Activated CD4-positive, alpha-beta T cell treated with anti-CD3 and anti-CD28 coated beads for 48 hours (primary cell): ENCODE results near the gene DHCR24.
"Not testable (repeated sequence)": the region's sequence is repeated elsewhere in the genome, so short reads cannot be mapped to it uniquely, and the experiment has no call there.

ENCODE experiments used
- DNase-seq: peaks from one replicate; pipeline ENCODE4 v3.0.0-alpha.2; 2020

DHCR24 gene, protein sequence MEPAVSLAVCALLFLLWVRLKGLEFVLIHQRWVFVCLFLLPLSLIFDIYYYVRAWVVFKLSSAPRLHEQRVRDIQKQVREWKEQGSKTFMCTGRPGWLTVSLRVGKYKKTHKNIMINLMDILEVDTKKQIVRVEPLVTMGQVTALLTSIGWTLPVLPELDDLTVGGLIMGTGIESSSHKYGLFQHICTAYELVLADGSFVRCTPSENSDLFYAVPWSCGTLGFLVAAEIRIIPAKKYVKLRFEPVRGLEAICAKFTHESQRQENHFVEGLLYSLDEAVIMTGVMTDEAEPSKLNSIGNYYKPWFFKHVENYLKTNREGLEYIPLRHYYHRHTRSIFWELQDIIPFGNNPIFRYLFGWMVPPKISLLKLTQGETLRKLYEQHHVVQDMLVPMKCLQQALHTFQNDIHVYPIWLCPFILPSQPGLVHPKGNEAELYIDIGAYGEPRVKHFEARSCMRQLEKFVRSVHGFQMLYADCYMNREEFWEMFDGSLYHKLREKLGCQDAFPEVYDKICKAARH

DNA sequence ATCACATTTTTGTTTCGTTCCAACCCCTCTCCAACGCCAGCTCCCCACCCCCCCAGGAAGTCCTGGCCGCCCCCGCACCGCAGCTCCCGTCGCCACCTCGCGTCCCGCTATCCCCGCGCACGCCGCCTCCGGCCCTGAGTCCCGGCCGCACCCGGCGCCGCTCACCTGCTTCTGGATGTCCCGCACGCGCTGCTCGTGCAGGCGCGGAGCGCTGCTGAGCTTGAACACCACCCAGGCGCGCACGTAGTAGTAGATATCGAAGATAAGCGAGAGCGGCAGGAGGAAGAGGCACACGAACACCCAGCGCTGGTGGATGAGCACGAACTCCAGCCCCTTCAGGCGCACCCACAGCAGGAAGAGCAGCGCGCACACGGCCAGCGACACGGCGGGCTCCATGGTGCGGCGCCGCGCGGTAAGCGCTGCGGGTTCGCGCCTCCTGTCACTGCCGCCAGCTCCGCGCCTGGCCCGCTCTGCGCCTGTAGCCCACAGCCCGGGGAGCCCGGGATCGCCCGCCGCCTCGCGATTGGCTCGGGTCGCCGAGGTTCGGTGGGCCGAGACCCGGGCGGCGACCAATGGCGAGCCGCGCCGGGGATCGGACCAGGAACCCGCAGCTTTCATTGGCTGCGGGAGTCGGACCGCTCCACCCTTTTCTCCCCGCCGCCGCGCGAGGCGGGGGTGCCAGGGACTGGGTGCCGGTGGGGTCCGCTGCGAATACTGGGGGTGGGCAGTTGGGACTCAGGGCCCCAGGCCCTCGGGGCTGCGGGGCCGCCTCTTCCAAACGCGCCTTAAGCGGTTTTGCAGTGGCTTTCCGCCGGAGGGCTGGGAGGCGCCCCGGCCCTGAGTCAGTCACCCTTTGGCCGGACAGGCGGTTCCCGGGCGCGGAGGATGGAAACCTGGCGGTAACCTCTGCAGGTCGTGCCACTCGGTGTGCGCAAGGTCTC lies at the start of gene DHCR24:
Gene DHCR24, minus strand, starts transcription at position 472 of the 941 bp plus-strand sequence. Its CDS starts 76 bp downstream, at position 396.
- DNase-seq = peak; percentile 85

DNA sequence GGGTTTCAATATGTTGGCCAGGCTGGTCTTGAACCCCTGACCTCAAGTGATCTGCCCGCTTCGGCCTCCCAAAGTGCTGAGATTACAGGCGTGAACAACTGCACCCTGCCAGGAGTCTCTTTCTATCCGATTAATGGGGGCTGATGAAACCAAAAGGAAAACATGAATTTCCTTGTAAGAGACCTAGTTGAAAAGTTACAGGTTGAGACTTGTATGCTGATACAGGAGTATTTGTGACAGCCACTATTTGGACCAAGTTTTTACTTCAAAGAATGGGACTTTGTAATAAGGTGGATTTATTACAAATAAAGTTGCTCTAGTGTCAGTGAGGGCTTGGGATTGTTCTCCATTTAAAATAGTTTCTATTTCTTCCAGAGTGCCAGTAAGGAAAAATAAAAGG lies 49.8 kb upstream of the DHCR24 start:
- DNase-seq = no peak

DNA sequence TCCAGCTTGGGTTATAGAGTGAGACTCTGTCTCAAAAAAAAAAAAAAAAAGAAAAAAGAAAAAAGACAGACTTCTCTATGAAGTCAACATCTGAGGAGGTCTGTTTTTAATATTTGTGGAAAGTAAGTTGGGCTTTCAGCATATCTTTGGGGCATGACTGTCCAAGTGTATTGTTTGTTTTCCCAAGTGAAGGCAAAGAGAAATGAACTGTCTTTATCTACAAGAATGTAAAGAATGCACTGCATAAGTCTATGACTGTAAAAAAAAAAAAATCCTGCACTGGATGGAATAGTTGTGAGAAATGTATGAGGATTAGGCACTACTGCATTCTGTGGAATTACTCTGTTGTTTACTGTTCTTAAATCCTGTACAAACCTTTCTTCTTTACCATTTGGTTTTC lies 47.9 kb upstream of the DHCR24 start:
- DNase-seq = no peak

DNA sequence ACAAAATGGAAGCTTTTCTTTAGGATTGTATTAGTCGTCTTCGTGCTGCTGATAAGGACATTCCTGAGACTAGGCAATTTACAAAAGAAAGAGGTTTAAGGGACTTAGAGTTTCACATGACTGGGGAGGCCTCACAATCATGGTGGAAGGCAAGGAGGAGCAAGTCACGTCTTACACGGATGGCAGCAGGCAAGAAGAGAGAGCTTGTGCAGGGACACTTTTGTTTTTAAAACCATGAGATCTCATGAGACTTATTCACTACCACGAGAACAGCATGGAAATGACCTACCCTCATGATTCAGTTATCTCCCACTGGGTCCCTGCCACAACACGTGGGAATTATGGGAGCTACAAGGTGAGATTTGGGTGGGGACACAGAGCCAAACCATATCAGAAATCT lies 47.1 kb upstream of the DHCR24 start:
- DNase-seq = not testable (repeated sequence)

DNA sequence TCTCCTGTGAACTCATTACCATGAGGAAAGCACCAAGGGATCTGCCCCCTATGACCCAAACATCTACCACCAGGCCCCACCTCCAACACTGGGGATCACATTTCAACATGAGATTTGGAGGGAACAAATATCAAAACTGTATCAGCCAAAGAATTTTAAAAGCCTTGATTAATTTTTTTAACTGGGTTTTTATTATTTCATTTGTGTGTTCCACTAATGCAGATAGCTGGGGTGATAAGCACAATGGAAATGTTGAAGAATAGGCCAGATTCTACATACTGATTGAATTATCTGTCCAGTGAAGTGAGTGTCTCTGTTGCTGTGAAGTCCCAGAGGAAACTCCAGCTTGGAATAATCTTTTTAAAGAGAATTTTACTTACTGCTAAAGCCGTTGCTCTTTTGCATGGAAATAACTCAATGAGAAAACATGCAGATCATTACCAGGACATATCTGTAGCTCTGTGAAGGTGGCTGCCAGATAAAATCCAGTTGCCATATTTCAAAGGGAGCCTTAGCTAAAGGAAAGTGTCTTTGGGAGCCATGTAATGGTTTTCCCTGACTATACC lies 44.4 kb upstream of the DHCR24 start:
- DNase-seq = no peak

DNA sequence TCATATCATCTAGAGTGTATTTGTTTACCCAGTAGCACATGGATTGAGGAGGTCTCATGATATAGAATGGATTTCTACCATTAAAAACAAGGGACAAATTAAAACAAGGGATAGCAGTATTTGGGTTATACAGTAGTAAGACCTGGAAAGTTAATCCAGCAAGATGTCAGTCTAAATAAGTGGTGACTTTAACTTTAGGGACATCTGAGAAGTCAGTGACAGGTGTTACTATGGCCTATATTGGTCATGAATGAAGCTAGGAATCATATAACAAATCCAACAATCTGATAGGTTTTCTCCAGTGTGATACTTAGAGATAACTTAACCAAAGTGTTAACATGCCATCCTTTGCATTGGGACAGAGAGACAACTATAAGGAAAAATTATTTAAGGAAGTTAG lies 42.7 kb upstream of the DHCR24 start:
- no peak for DNase-seq

DNA sequence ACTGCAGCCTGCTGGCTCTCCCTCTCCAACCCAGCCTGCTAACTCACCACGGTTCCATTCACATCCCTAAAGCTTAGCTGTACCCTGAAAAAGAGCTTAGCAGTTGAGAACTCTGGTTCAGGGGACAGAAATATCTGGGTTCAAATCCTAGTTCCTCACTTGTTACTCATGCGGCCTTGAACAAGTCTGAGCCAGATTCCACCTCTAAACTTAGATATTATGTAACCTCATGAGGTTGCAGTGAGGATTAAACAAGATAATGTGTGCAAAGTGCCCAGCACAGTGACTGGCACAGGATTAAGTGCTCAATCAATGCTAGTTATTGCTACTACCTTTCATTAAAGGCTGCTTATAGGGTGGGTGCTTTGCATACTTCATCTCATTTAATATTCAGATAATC lies 41.3 kb upstream of the DHCR24 start:
- DNase-seq = no peak

DNA sequence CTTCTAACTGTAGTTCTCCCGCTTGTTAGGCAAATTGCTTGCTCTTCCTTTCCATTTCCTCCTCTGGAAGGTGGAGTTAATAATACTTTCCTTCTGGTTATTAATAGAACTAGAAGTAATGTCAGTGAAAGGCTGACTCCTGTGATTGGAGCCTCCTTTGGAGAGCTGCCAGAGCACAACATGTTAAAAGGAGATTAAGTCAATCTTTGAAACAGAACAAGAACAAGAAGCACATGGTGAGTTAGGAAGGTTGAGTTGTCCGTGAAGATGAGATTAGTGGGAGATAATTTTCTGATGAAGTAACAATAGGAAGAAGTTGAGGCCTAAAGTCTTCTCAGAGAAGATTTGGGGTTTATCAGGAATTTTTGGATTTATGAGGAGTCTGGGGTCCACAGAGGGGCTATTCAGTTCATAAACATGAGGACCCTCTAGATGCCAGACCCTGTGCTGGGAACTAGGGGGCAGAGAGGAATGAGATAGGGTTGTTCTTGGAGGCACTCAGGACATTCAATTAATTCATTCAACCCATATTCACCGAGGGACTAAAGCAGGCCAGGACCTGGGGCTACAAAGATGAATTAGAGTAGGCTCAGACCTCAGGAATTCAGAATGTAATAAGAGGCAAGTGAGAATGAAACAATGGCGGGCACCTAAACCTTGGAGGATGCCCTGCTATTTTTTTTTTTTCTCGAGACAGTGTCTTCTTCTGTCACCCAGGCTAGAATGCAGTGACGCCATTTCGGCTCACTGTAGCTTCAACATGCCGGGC lies 40.7 kb upstream of the DHCR24 start:
- DNase-seq = no peak

DNA sequence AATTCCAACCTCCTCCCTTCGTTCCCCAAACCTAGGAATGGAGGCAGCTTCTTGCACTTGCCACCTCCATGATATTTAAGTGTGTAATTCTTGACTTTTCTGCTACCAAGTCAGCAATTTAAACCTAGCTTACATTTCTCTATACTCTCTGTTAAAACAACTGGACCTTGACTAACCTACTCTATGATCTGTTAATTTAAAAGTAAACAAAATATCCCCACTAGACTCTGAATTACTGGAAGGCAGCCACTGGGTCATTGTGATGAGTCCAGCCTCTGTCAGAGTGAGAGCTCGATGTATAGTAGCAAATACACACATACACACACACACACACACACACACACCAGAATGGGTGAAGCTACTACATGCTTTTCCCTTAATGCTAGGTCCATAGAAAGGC lies 40.0 kb upstream of the DHCR24 start:
- DNase-seq = no peak

DNA sequence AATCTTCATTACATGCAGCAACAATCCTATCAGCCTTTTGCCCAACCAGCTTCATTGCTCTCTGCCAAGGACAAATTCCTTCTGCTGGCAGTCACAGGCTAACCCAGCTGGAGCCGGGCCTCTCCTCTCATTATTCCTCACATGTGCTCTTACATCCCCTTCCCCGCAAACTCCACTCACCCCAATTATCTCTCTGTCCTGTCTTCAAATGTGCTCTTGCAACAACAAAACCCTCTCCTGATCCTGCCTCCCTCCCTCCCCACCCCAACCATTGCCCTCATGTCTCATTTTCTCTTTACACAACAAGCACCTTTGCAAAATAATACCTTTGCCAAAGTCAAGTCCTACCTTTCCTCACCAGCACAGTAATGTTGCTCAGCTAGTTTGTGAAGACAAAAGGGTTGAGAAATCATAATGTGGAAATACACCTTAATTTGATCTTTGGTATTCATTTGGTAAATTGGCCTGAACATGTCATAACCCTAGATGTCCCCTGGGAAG lies 36.0 kb upstream of the DHCR24 start:
- no peak for DNase-seq

DNA sequence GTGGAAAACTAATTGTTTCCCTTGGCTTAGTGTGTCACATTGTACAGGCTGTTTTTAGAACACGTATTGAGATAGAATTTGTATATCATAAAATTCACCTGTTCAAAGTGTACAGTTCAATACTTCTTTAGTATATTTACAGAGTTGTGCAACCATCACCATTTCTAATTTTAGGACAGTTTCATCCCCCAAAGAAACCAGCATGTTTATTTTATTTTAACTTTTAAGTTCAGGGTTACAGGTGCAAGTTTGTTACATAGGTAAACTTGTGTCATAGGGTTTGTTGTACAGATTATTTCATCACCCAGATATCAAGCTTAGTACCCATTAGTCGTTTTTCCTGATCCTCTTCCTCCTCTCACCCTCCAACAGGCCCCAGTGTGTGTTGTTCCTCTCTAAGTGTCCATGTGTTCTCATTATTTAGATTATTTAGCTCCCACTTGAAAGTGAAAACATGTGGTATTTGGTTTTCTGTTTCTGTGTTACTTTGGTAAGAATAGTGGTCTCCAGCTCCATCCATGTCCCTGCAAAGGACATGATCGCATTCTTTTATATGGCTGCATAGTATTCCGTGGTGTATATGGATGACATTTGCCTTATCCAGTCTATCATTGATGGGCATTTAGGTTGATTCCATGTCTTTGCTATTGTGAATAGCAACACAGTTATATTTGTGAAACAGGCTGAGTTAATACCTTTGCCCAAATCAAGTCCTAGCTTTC lies 35.2 kb upstream of the DHCR24 start:
- no peak for DNase-seq

DNA sequence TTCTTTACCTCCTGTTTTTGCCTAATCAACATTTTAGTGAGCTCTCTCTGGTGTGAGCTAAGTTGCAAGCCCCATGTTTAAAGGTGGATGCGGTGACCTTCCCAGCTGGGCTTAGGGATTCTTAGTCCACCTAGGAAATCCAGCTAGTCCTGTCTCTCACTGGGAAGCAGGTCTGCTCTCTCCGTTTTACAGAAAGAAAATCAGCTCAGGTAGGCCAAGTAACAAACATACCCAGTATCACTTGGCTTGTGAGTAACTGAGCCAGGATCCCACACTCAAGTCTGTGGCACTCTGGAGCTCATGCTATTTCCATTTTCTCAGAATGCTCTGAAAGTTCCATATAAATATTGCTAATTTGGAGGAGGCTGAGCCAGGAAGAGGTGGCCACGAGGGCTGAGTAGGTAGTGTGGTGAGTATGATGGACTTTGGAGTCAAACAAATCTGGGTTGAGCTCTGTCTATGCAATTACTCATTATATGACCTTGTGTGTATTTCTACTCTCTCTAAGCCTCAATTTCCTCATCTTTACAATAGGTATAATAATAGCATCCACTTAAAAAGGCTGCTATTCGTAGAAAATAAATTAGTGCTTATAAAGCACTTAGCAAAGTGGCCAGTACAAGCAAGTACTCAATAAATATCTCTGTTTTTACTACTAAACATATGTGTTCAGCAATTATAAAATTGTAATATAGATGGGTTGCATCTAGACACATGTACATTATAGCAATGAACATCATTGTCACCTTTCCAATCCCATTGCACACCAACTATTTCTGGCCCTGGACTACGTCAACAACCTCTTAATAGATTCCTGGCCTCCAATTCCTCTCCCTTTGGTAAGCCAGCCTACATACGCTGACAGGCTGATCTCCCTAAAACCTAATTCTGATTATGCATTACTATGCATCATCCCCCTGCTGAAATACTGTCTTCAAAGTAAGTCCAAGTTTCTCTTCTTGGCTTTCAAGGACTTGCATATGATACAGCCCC lies 32.7 kb upstream of the DHCR24 start:
- DNase-seq = no peak

DNA sequence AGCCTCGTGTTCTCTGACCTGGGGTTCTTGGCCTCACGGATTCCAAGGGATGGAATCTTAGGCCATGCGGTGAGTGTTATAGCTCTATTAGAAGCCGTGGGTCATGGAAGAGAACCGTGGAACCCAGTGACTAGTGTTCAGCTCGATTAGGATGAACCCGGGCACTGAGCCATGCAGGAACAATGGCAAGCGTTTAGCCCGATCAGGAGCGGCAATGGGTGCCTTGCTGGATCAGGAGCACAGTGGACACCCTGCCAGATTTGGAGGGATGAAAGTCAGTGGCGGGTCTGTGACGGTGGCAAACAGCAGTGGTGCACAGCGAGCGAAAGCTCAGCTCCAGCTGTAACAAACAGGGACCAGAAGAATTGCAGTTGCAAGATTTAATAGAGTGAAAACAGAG lies 24.1 kb upstream of the DHCR24 start:
- not testable (repeated sequence) for DNase-seq

DNA sequence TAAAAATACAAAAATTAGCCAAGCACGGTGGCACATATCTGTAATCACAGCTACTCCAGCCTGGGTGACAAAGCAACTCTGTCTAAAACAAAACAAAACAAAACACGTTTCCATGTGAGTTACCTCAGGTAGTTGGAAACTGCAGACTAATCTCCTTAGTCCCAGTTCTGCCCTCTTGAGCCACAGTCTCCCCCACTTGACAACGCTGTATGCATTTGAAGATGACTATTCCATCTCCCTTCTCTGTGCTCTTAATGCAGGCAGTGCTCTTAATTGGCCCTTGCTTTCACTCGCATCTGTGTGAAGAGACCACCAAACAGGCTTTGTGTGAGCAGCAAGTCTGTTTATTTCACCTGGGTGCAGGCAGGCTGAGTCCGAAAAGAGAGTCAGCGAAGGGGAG lies 19.6 kb upstream of the DHCR24 start:
- no peak for DNase-seq

DNA sequence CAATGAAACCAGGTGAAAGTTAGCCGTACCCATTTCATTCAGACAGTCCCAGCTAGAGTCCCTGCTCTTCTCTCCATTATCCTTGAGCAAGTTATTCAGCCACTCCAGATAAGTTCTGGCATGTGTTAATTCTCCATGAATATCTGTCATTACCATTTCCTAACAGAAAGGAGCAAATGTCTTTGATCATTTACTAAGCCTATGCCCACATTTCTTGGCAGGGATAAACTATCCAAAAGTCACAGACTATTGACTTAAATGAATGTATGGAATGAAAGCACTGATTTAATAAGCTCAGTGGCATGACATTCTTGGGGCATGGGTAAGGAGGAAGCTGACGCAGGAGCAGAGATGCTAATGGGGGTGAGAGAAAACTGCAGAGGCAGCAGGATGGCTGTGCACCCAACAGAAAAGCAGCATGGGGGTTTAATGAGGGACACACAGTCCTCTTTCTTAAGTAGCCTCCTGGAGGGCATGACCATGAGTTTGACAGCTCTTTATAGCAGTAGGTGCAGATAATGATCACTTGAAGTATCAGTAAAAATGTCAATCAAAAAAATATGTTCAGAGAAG lies 17.6 kb upstream of the DHCR24 start:
- no peak for DNase-seq

DNA sequence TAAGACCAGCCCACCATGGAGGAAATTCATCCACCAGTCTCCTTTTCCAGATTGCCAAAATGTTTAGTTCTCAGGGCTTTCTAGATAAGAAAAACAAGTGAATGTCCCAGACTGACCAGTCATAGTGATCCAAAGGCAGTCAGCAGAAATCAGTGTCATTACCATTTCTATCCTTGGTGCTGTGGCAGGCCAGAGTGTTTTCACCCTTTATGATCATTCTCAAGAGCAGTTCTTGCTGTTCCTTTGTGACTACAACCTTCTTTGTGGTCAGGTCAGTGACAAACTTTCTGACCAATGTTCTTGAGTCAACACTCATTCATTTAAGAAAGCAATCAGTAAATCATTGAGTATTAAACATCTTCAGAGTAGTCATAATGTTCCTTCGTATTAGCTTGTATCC lies 7.3 kb upstream of the DHCR24 start:
- DNase-seq = no peak

DNA sequence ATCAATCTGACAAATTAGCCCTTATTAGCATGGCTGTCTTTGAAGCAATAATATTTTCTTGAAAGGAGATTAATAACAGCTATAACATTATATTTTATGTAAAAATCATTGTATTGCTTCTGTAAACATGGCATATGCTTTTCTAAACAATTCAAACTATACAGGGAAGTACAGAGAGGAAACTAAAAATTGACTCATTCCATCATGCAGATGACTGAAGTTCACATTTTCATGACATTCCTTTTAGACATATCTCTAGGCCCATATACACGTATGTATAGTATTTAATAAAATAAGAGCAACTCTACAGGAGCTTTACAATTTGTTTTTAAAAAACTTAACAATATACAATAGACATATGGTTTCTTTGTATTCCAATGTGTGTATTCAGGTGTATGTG lies 5.6 kb upstream of the DHCR24 start:
- DNase-seq = no peak

DNA sequence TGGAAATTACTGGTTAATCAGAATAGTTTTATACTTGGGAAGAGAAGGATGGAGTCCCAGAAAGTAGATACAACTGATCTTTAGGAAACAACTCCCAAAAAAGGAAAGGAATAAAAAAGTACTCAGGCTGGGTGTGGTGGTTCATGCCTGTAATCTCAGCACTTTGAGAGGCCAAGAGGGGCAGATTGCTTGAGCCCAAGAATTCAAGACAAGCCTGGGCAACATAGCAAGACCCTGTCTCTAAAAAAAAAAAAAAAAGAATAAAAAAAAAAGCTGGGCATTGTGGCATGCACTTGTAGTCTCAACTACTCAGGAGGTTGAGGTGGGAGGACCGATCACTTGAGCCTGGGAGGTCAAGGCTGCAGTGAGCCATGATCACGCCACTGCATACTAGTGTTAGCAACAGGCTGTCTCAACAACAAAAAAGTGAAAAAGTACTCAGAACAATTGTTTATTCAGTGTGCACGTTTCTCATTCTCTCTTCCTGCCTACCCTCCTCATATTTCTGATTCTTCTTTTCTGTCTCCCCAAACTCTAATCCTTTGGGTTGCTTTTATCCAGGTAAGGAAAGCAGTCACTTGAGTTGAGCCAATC lies 2.2 kb upstream of the DHCR24 start:
- no peak for DNase-seq

DNA sequence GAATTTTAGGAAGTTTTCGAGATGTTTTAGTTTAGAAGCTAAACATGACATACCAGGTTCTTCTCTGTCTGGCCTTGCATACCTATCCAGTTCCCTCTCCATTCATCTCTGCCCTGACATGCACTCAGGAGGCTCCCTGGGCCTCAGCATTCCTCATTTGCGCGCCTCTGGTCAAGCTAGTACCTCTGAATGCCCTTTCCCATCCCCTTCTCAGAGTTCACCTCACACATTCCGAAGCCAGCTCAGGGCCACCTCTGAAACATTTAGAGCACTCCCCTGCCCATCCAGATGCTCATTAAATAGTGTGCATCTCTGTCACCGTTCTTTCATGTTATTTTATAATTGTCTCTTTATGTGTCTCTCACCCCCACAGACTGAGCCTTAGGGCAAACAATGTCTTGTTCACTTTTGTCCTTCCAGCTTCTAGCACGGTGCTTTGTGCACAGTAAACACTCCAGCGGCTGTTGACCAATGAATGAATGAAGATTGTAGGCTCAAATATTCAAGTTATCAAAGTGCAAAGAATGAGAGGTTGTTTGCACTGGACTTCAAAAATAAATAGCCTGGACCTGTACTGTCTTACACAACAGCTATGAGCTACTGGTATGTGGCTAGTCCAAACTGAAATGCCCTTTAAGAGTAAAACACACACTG lies 1.2 kb upstream of the DHCR24 start:
- no peak for DNase-seq
